Measurements from ENCODE around the gene AMBRA1. TPM values are rescaled to one million over a fixed set of nuclear protein-coding genes. Genes with fewer than 3 reads are reported as not detected.

Gene AMBRA1
- total and polyA plus RNA-seq, 2 of the 8 experiments (the other 6 are each of a cell fraction or from before 2014, with no cell fraction given), result 14.2 to 37.4 TPM

- Histone ChIP-seq H3K4me2 (ENCODE audit: insufficient read depth in 1 of 2, low read depth in 2 of 2, low read length in 2 of 2) (no peak overlapping the region), H2BK12ac (ENCODE audit: low read depth, low read length) (no peak overlapping the region), H2BK20ac (ENCODE audit: low read length) (no peak overlapping the region), H3K56ac (replicated peaks; ENCODE audit: insufficient read length, low read depth, low read length) (no peak overlapping the region), H3K4ac (replicated peaks; ENCODE audit: insufficient read length, low read depth, low read length) (no peak overlapping the region), H3K23me2 (ENCODE audit: low read depth, low read length) (no peaks in the 10 kb centered on the region), H3K9me3 (ENCODE audit: insufficient read depth in 2 of 2, low read depth in 1 of 2, low read length in 1 of 2) (no peaks in the 10 kb centered on the region), H4K8ac (ENCODE audit: extremely low read depth, insufficient read depth, low read length) (no peak overlapping the region), H4K5ac (ENCODE audit: insufficient read length, low read depth, low read length) (no peak overlapping the region), H2AK5ac (ENCODE audit: low read depth, low read length) (no peak overlapping the region), H2BK15ac (ENCODE audit: low read length) (no peak overlapping the region), H3K23ac (ENCODE audit: insufficient read length) (no peak overlapping the region), H2BK120ac (replicated peaks; ENCODE audit: low read depth, low read length) (no peak overlapping the region), H2AFZ (ENCODE audit: low read length) (no peak overlapping the region), H3K27me3 (replicated peaks in 1 of 4; ENCODE audit: control insufficient read depth in 3 of 4, extremely low read depth in 1 of 4, insufficient read depth in 3 of 4, low read length in 3 of 4) (no peaks in the 10 kb centered on the region), H3K9ac (replicated peaks in 1 of 4; ENCODE audit: extremely low read depth in 1 of 4, low read depth in 3 of 4, low read length in 3 of 4) (no peak overlapping the region), H3K79me1 (ENCODE audit: low read depth, low read length) (0 out of 2 replicates have a peak, but pooled peaks cover 2% of the 10 kb centered on the region), H3K36me3 (ENCODE audit: control insufficient read depth in 2 of 4, insufficient read depth in 4 of 4, low read length in 3 of 4) (peaks cover 0 to 11% (median 5%) of the 10 kb centered on the region in 4 experiments; a peak in 2 of 8 replicates), H3K79me2 (ENCODE audit: control insufficient read depth in 1 of 2, insufficient read depth in 2 of 2, low read length in 2 of 2) (peaks cover 0 to 4% of the 10 kb centered on the region in 2 experiments; a peak in 2 of 4 replicates), H4K20me1 (replicated peaks in 1 of 2; ENCODE audit: control insufficient read depth in 1 of 2, insufficient read depth in 2 of 2, low read length in 2 of 2) (peaks cover 0 to 3% of the 10 kb centered on the region in 2 experiments), H3K27ac (ENCODE audit: low read depth, low read length) (no peak overlapping the region), H2BK5ac (ENCODE audit: low read depth, low read length) (no peak overlapping the region), H3K4me3 (ENCODE audit: extremely low read depth in 1 of 4, insufficient read depth in 2 of 4, low read depth in 3 of 4, low read length in 4 of 4) (no peak overlapping the region), H4K91ac (replicated peaks; ENCODE audit: insufficient read length, low read length) (no peak overlapping the region), H3K18ac (ENCODE audit: extremely low read depth, low read length) (no peak overlapping the region), H3K14ac (ENCODE audit: insufficient read length) (no peak overlapping the region), H3K4me1 (replicated peaks in 1 of 4; ENCODE audit: control insufficient read depth in 3 of 4, insufficient read depth in 4 of 4, low read length in 3 of 4) (no peaks in the 10 kb centered on the region)
- no peak for FAIRE-seq
- ChIA-PET CTCF (ENCODE audit: partially characterized antibody) (interaction anchor here (0.6 to 1.1 kb wide), 2 partner anchors 38 to 65 kb away, joined by 3 read pairs; no protein-coding TSS in a partner anchor), POLR2A (ENCODE audit: partially characterized antibody) (interaction anchor here (0.6 kb wide), 1 partner anchor 8 kb away, joined by 3 read pairs; no protein-coding TSS in a partner anchor)
- WGBS, 2 experiments (ENCODE audit: extremely low coverage in 1 of 2, insufficient coverage in 1 of 2, insufficient read length in 1 of 2, insufficient replicate concordance in 2 of 2, low coverage in 1 of 2, low lambda C conversion rate in 2 of 2, missing lambda C conversion rate in 1 of 2), result 93% methylated on average over 2 of the region's 2 CpGs; no CpG with 5 or more reads in 1 of the 2 experiments
- DNase-seq (ENCODE audit: low read depth in 1 of 2, low spot score in 2 of 2), result no peak
- TF ChIP-seq KDM1A (IDR thresholded peaks at IDR 0.05; ENCODE audit: borderline replicate concordance, low read length), result no peak
- no peak for TF ChIP-seq ATF3 (IDR thresholded peaks at IDR 0.05; ENCODE audit: insufficient read depth, low read depth, low read length)
- TF ChIP-seq GABPA (IDR thresholded peaks at IDR 0.05; ENCODE audit: borderline replicate concordance, insufficient read depth, low read length), result no peak
- no peak for TF ChIP-seq SIN3A (conservative IDR thresholded peaks at IDR 0.05 in 1 of 2, IDR thresholded peaks at IDR 0.05 in 1 of 2; ENCODE audit: low read depth in 1 of 2, low read length in 2 of 2)
- TF ChIP-seq SIX5 (IDR thresholded peaks at IDR 0.05; ENCODE audit: low read depth, low read length), result no peak
- TF ChIP-seq SP2 (IDR thresholded peaks at IDR 0.05; ENCODE audit: low read length), result no peak
- no peak for TF ChIP-seq ZNF274 (IDR thresholded peaks at IDR 0.05; ENCODE audit: borderline replicate concordance, extremely low read depth, low read length)
- TF ChIP-seq KDM5A (IDR thresholded peaks at IDR 0.05; ENCODE audit: low read length), result no peak
- no peak for TF ChIP-seq ASH2L (IDR thresholded peaks at IDR 0.05; ENCODE audit: low read length)
- no peak for TF ChIP-seq ATF2 (IDR thresholded peaks at IDR 0.05; ENCODE audit: low read length)
- no peak for TF ChIP-seq SUZ12 (IDR thresholded peaks at IDR 0.05; ENCODE audit: low read length)
- TF ChIP-seq CEBPB (IDR thresholded peaks at IDR 0.05; ENCODE audit: low read depth, low read length), result no peak
Measured at GRCh38 chr11:46631676-46632075, 37.9 kb upstream of the AMBRA1 start.

Data from H1 (cell line).